PFSK-1 (cell line): ENCODE data around the gene PRDM11. TPM values are rescaled to one million over a fixed set of nuclear protein-coding genes. Genes with fewer than 3 reads are reported as not detected.

Experiments used
- FOXP2 ChIP-seq: optimal IDR thresholded peaks from 2 replicates; pipeline ENCODE3; 2011; ENCODE audit warnings: borderline replicate concordance, control low read depth, inconsistent platforms; ENCODE audit not compliant: insufficient read depth; ENCODE audit errors: extremely low read length, extremely low read depth
- POLR2AphosphoS5 ChIP-seq: IDR thresholded peaks from 2 replicates; pipeline ENCODE4 v1.6.1; 2012; ENCODE audit warnings: low read depth, mild to moderate bottlenecking, control low read depth, low read length, moderate library complexity
- SIN3A ChIP-seq: IDR thresholded peaks from 2 replicates; pipeline ENCODE4 v1.6.1; 2012; ENCODE audit warnings: mild to moderate bottlenecking, low read length, moderate library complexity, borderline replicate concordance; ENCODE audit not compliant: insufficient read depth
- TAF1 ChIP-seq: IDR thresholded peaks from 2 replicates; pipeline ENCODE4 v1.6.1; 2012; ENCODE audit warnings: low read length, control low read depth, borderline replicate concordance; ENCODE audit not compliant: insufficient read depth
- polyA plus RNA-seq: library from polyadenylated mRNA; unstranded; fragments of >200 nt; gene quantifications from one replicate; pipeline ENCODE4 v1.2.1, GENCODE V29; 2012; ENCODE audit warnings: low read depth, missing spikeins; ENCODE audit not compliant: insufficient read length
- TF ChIP-seq, protein P1 (sequence below), 2 experiments: IDR thresholded peaks; 2 replicates each; pipeline versions ENCODE4 v1.6.1 to v1.8.0; 2011 to 2012; ENCODE audit warnings: low read depth in 2 of 2, low read length in 2 of 2, control low read depth in 1 of 2, inconsistent platforms in 1 of 2, mild to moderate bottlenecking in 1 of 2, moderate library complexity in 1 of 2; ENCODE audit not compliant: insufficient read depth in 1 of 2

Gene PRDM11
- polyA plus RNA-seq = 2.3 TPM

DNA sequence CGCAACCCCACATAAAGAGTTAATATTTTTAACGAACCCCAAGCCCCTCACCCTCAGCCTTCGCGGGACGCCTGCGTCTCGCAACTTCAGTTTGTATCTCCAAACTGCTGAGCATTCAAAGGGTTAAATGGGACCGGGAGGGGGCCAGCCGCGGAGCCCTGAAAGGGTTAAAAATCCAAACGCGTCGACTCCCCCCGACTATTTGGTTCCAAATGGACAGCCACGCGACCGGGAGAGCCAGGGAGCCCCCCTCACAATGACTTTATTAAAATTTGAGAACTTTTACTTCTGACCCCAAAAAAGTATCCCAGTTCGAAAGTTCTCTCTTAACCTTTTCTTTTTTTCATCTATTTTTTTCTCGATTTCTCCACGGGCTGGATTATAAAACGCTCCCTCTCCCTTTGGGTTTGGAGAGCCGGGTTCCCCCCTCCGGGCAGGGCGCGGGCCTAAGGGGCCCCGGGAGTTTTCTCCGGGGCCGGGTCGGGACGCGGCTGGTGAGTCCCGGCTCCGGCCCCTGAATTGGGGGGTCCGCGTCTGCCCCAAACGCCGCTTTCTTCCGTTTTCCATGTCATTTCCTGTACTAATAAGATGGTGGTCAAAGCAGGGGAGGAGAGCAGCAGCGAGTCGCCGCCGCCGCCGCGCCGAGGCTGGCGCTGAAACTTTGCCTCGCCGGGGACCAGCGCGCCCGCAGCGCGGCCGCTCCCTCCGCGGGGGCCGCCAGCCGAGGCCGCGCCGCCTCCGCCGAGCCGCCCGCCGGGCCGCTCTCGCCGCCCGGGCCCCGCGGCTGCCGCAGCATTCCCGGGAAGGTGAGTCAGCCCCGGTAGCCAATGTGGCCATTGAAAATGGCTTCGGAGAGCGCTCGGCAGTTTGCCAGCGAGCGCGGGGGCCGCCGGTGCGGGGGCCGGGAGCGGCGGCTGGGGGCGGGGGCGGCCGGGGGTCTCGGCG, at the start of gene PRDM11:
TSS of gene PRDM11 (plus strand) at position 568 of the 945 bp plus-strand sequence. CDS start 35,128 bp downstream, outside the sequence.
- TF ChIP-seq, protein P1, sequence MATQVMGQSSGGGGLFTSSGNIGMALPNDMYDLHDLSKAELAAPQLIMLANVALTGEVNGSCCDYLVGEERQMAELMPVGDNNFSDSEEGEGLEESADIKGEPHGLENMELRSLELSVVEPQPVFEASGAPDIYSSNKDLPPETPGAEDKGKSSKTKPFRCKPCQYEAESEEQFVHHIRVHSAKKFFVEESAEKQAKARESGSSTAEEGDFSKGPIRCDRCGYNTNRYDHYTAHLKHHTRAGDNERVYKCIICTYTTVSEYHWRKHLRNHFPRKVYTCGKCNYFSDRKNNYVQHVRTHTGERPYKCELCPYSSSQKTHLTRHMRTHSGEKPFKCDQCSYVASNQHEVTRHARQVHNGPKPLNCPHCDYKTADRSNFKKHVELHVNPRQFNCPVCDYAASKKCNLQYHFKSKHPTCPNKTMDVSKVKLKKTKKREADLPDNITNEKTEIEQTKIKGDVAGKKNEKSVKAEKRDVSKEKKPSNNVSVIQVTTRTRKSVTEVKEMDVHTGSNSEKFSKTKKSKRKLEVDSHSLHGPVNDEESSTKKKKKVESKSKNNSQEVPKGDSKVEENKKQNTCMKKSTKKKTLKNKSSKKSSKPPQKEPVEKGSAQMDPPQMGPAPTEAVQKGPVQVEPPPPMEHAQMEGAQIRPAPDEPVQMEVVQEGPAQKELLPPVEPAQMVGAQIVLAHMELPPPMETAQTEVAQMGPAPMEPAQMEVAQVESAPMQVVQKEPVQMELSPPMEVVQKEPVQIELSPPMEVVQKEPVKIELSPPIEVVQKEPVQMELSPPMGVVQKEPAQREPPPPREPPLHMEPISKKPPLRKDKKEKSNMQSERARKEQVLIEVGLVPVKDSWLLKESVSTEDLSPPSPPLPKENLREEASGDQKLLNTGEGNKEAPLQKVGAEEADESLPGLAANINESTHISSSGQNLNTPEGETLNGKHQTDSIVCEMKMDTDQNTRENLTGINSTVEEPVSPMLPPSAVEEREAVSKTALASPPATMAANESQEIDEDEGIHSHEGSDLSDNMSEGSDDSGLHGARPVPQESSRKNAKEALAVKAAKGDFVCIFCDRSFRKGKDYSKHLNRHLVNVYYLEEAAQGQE (IDR thresholded peaks at IDR 0.05; ENCODE audit: insufficient read depth in 1 of 2, low read depth in 2 of 2, low read length in 2 of 2) = no peak
- TF ChIP-seq TAF1 (no peak), FOXP2 (no peak), SIN3A (no peak), POLR2AphosphoS5 (no peak)

DNA sequence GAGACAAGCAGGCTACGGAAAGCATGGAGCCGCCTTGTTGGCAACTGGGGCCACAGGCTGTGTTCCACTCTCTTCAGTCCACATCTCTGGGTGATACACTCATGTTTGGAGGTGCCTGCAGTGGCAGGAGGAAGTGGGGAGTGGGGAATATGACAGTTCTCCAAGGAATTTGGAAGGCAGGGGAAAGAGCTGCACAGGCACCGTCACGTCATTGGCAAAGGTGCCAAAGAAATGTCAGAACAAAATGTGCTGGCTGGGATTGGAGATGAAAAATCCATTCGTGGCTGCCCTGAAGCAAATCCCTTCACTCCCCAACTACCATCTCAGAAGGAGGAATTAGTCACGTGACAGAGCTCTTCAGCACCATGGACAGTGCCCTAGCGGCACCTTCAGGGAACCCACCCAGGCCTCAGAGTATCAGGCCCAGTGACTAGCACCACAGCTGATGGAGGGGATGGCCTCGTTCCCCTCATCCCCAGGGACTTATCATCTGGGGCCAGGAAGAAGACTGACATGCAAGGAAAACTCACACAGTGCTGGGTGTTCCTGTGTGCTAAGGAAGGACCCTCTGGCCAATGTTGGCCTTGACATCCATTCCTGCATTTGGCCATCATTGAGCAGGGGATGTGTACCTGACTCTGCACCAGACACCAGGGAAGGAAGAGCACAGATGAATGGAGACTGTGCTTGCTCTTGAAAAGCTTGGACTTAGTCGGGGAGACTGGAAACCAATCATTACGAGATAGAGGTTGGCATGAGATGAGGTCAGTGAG, 48.5 kb upstream of the PRDM11 start:
- TF ChIP-seq SIN3A (no peak), POLR2AphosphoS5 (no peak)
- TF ChIP-seq, protein P1 (IDR thresholded peaks at IDR 0.05; ENCODE audit: insufficient read depth in 1 of 2, low read depth in 2 of 2, low read length in 2 of 2) = peak; percentile 99 to 100

DNA sequence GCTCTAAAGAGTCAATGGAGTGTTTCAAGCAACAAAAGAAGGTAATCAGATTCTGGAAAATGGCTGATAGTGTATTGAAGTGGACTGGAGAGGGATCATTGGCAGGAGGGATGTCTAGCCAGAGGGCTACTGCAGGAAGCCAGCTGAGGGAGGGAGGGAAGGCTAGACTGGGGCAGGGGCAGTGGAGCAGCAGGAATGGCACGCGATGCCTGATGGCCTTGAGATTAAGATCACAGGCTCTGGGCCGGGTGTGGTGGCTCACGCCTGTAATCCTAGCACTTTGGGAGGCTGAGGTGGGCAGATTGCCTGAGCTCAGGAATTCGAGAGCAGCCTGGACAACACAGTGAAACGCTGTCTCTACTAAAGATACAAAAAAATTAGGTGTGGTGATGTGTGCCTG, 47.5 kb upstream of the PRDM11 start:
- TF ChIP-seq TAF1 (no peak), SIN3A (no peak)

DNA sequence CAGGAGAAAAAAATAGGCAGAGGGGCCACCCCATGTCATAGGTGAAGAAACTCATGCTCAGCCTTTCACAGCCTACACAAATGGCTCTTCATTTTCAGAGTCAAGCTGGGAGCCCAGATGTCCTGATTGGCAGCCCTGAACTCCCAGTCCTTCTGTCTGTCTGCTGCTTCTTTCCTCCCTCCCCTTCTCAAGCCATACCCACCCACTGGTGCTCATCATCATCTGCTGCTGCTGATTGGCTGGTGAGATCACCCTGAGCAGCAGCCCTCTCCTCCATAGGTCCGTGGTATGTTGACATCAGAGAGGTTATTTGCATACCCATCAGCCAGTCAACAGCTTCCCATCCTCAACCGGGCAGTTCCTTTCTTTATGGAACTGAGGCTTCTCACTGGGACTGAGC, 46.1 kb upstream of the PRDM11 start:
- TF ChIP-seq SIN3A (no peak), POLR2AphosphoS5 (no peak), TAF1 (no peak), FOXP2 (no peak)
- TF ChIP-seq, protein P1 (IDR thresholded peaks at IDR 0.05; ENCODE audit: insufficient read depth in 1 of 2, low read depth in 2 of 2, low read length in 2 of 2) = no peak

DNA sequence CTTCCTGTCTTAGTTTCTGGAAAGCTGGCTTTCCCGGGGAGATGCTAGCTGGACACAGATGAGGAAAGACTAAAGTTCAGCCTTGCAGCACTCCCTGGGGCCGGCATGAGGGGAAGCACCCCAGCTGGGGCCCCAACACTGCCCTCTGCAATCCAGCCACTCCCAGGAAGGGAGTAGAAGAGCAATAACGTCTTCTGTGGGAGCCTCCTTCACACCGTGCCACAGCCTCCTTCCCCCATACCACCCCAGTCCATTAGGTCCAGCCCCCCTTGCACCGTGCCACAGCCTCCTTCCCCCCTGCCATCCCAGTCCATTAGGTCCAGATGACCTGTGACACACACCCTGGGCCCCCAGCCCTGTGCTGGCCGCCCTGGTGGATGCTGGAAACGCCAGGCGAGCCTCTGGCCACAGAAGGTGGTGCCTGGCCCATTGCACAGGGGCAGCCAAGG, 44.1 kb upstream of the PRDM11 start:
- TF ChIP-seq POLR2AphosphoS5 (no peak), TAF1 (no peak)

DNA sequence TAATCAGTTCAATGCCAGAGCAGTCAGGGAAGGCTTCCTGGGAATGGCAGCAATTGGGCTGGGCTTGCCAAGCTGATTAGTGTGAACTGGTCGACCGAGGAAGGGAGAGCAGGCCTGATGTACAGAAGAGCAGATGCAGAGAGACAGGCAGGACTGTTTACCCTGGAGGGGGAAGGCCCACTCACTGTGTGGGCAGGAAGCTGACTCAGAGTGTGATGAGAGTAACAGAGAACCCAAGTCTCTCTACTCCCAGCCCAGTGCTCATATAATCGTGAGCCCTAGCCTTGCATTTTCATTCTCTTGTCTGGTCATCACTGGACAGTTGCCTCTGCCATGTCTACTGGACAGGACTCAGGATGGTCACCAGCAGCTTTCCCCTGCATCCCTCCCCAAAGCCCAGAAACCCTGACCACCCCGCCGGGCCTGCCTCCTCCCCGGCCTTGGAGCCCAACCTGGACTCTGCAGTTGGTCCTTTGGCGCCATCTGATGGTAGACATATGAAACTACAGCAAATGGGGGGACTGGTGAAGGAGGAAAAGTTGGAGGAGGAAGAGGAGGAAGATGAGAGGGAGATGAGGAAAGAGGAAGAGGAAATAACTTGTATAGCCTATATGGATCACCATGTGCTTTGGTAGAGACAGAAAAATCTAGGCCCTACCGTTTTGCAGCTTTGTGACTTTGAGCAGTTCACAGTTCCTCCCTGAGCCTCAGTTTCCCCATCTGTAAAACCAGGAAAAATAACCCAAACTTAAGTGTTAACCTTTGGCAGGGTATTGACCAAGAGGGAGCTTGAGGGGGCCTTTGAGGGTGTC, 43.4 kb upstream of the PRDM11 start:
- TF ChIP-seq SIN3A (no peak), FOXP2 (no peak), TAF1 (no peak), POLR2AphosphoS5 (no peak)
- TF ChIP-seq, protein P1 (IDR thresholded peaks at IDR 0.05; ENCODE audit: insufficient read depth in 1 of 2, low read depth in 2 of 2, low read length in 2 of 2) = no peak
